Measurements from ENCODE around the gene DCST1.
"Not testable (repeated sequence)": the region's sequence is repeated elsewhere in the genome, so short reads cannot be mapped to it uniquely, and the experiment has no call there.

DCST1 gene, protein sequence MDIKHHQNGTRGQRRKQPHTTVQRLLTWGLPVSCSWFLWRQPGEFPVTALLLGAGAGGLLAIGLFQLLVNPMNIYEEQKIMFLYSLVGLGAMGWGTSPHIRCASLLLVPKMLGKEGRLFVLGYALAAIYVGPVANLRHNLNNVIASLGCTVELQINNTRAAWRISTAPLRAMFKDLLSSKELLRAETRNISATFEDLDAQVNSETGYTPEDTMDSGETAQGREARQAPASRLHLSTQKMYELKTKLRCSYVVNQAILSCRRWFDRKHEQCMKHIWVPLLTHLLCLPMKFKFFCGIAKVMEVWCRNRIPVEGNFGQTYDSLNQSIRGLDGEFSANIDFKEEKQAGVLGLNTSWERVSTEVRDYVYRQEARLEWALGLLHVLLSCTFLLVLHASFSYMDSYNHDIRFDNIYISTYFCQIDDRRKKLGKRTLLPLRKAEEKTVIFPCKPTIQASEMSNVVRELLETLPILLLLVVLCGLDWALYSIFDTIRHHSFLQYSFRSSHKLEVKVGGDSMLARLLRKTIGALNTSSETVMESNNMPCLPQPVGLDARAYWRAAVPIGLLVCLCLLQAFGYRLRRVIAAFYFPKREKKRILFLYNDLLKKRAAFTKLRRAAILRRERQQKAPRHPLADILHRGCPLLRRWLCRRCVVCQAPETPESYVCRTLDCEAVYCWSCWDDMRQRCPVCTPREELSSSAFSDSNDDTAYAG

DNA sequence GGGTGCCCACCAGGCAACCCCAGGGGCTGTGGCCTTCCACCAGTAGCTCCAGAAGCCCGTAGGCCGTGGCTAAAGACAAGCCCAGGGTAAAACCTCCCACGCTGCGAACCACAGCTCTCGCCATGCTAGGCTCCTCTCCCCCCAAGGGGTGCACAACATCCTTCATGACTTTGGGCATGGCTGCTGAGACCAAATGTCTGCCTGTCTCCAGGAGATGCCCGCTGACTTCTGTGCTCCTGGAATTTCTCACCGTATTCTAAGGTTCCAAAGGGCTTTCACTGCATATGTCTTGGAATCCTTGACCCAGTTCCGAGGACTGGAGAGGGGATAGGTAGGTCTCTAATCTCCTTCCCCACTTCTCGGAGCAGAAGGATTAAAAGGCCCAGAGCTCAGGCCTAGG is at the start of gene DCST1, which contains the start of gene DCST2:
TSS of gene DCST1 (plus strand) at position 301 of the 400 bp plus-strand sequence. CDS start 213 bp downstream, outside the sequence.
TSS of gene DCST2 (minus strand) at position 258 of the 400 bp plus-strand sequence. CDS start at position 178, 80 bp downstream.
- no peak for DNase-seq (ENCODE audit: low read depth in 1 of 2, low spot score in 1 of 2)

DNA sequence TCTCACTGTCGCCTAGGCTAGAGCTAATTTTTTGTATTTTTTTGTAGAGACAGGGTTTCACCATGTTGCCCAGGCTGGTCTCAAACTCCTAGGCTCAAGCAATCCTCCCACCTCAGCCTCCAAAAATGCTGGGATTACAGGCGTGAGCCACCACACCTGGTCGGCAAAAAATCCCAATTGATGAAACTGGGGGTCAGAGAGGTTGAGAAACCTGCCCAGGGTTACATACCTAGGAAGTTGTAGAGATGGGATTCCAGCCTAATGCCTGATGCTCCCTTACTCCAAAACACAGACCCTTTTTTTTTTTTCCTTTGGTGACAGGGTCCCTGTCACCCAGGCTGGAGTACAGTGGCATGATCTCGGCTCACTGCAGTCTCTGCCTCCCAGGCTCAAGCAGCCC is 46.9 kb upstream of the DCST1 start:
- not testable (repeated sequence) for DNase-seq (ENCODE audit: low read depth in 1 of 2, low spot score in 1 of 2)

DNA sequence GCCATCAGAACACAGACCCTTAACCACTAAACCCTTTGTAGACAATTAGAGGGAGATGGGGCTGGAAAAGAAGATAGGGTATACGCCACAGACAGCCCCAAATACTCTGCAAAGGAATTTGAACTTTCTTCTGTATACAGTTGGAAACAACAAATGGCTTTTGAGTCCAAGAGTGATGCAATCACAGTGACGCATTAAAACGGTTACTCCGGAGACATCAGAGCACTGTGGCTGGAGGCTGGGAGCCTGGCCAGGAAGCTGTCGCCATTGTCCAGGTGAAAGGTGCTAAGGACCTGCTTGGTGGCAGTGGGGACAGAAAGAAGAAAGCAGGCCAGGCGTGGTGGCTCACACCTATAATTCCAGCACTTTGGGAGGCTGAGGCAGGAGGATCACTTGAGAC is 46.3 kb upstream of the DCST1 start:
- no peak for DNase-seq (ENCODE audit: low read depth in 1 of 2, low spot score in 1 of 2)

DNA sequence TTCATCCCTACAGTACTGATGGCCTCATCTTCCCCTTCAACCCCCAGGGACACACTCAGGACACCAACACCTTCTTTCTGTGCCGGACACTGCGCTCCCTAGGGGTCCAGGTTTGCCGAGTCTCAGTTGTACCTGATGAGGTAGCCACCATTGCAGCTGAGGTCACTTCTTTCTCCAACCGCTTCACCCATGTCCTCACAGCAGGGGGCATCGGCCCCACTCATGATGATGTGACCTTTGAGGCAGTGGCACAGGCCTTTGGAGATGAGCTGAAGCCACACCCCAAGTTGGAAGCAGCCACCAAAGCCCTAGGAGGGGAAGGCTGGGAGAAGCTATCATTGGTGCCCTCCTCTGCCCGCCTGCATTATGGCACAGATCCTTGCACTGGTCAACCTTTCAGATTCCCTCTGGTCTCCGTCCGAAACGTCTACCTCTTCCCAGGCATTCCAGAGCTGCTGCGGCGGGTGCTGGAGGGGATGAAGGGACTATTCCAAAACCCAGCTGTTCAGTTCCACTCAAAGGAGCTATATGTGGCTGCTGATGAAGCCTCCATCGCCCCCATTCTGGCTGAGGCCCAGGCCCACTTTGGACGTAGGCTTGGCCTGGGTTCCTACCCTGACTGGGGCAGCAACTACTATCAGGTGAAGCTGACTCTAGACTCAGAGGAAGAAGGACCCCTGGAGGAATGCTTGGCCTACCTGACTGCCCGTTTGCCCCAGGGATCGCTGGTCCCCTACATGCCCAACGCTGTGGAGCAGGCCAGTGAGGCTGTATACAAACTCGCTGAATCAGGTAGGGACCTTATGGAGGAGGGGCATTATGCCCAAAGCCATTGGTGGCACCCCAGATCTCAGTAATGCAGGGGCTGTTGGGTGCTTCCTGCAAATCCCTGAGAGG is 45.3 kb upstream of the DCST1 start:
- no peak for DNase-seq (ENCODE audit: low read depth in 1 of 2, low spot score in 1 of 2)

DNA sequence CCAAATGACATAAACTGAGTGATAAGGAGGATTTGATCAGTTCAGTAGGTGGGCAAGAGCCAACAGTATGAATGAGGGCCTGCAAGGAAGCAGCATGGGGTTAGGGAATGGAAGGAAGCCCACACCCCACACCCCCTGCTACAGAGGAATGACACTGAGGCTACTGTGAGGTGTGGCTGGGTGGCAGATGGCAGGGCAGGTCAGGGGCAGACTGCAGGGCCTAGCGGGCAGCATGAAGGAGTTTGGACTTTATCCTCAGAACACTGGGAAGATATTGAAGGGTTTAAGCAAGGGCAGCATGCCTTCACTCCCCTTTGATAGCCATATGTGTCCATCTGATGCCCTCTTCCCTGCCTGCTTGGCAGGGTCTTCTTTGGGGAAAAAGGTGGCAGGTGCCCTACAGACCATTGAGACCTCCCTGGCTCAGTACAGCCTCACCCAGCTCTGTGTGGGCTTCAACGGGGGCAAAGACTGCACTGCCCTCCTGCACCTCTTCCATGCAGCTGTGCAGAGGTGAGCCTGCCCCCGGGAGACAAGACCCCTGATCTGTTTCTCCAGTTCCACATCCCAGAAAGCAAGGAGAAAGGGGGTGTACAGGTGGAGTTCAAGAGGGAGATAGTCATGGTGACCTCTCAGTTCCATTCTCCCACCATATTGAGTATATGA is 44.3 kb upstream of the DCST1 start:
- no peak for DNase-seq (ENCODE audit: low read depth in 1 of 2, low spot score in 1 of 2)

DNA sequence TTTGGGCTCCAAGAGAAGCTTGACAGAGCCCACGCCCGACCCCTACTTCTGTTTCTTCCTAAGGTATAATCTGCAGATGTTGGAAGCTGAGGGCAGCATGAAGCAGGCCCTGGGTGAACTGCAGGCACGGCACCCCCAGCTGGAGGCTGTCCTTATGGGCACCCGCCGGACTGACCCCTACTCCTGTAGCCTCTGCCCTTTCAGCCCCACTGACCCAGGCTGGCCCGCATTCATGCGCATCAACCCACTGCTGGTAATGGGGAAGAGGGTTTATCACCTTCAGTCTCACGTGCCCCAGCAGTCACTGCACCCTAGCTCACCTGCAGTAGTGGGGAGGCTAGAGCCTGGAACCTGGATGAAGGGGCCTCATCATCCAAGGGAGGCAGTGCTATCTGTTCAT is 43.3 kb upstream of the DCST1 start:
- DNase-seq (ENCODE audit: low read depth in 1 of 2, low spot score in 1 of 2): no peak

DNA sequence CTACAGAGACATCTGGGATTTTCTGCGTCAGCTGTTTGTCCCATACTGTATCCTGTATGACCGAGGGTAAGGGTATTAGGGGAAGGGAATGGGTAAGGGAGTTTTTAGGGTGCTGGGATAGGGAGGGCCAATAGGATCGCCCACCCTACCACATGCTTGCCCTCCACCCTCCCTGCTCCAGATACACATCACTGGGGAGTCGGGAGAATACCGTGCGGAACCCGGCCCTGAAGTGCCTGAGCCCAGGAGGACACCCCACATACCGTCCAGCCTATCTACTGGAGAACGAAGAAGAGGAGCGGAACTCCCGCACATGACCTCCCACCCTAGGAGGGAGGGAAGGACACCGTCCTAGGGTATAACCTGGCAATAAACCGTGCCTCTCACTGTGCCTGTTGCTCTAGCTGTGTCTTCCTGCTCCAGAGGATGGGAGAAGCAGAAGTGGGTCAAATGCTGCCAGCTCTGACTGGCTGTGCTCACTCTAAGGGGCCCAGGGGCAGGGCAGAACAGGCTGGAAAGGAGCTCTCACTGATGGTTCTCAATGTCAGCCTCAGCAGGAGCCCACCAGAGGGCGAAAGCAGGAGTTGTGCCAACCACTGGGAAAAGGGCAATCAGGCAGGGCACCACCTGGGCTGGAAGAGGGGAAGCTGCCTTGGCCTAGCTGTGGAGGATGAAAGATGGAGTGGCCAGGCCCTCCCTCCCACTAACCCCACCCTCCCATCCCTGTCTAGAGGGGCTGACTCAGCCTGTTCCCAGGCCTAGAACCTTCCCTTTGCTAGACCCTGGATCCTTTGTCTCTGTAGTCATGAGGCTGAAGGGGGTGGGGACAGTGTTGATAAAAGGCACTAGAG is 40.7 kb upstream of the DCST1 start:
- DNase-seq (ENCODE audit: low read depth in 1 of 2, low spot score in 1 of 2): no peak

DNA sequence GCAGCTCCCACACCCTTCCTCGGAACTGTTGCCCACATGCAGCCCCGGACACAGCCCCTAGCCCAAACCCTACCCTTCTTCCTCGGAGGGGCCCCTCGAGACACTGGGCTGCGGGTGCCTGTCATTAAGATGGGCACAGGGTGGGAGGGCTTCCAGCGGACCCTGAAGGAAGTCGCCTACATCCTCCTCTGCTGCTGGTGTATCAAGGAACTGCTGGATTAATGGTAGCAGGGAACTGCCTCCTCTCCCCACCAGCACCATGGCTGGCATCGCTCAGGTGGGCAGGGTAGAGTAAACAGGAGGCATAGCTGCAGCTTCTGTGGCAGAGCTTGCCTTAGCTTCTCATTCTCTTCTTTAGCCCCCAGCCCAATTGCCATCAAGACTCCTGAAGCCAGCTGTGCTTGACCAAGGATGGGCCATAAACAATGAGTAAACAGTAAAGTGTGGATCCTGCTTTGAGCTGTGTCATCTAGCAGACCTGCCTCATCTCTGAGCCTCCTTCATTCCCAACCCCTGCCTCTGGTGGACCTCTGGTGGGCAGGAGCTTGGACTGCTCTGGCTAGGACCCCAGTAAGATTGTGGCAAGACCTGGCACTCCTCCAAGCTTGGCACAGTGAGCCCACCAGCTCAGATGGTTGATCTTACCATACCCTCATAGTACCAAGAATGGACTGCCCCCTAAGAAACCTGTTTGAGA is 39.9 kb upstream of the DCST1 start, which contains the start of gene LENEP:
TSS of gene LENEP (plus strand) at position 15 of the 697 bp plus-strand sequence. CDS start at position 37, 22 bp downstream.
- DNase-seq (ENCODE audit: low read depth in 1 of 2, low spot score in 1 of 2): no peak

DNA sequence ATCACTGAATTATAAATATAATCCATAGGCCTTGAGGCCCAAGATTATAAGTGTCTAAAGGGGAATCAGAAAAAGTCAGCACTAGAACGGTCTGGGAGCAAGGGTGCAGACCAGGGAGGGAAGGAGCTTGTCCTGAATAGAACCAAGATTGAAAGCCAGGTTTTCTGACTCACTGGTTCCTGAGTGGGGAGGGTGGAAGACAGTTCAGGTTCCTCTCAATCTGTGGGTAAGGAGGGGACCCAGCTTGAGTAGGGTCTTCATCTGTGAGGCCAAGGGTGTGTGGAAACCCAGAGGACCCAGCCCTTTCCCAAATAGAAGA is 39.4 kb upstream of the DCST1 start:
- no peak for DNase-seq (ENCODE audit: low read depth in 1 of 2, low spot score in 1 of 2)

DNA sequence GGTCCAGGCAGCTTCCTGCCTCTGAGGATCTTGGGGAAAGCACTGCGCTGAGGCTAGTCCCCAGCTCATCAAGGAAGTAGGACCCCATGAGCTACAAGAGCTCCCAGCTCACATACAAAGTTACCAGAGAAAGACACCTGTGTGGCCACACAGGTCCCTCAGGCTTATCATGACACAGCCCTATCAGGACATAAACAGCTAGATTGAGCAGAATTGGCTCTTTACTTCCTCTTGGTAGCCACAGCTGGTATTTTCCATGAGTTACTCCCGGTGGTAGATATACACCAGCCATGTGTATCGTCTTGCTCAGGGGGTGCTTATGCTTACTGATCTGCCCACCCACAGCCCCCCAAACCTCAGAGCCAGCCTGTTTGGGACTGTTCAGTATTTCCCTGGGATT is 39.0 kb upstream of the DCST1 start:
- DNase-seq (ENCODE audit: low read depth in 1 of 2, low spot score in 1 of 2): no peak

DNA sequence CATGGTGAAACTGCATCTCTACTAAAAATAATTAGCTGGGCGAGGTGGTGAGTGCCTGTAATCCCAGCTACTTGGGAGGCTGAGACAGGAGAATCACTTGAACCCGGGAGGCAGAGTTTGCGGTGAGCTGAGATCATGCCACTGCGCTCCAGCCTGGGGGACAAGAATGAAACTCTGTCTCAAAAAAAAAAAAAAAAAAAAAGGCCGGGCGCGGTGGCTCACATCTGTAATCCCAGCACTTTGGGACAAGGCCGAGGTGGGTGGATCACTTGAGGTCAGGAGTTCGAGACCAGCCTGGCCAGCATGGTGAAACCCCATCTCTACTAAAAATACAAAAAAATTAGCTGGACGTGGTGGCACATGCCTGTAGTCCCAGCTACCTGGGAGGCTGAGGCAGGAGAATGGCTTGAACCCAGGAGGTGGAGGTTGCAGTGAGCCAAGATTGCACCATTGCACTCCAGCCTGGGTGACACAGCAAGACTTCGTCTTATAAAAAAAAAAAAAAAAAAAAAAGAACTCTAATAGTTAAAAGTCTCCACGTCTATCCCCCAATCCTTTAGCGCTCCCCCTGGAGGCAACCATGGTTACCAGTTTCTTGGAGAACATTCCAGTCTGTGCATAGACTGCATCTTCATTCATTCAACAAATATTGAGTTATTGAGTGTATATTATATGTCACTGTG is 38.2 kb upstream of the DCST1 start:
- not testable (repeated sequence) for DNase-seq (ENCODE audit: low read depth in 1 of 2, low spot score in 1 of 2)

DNA sequence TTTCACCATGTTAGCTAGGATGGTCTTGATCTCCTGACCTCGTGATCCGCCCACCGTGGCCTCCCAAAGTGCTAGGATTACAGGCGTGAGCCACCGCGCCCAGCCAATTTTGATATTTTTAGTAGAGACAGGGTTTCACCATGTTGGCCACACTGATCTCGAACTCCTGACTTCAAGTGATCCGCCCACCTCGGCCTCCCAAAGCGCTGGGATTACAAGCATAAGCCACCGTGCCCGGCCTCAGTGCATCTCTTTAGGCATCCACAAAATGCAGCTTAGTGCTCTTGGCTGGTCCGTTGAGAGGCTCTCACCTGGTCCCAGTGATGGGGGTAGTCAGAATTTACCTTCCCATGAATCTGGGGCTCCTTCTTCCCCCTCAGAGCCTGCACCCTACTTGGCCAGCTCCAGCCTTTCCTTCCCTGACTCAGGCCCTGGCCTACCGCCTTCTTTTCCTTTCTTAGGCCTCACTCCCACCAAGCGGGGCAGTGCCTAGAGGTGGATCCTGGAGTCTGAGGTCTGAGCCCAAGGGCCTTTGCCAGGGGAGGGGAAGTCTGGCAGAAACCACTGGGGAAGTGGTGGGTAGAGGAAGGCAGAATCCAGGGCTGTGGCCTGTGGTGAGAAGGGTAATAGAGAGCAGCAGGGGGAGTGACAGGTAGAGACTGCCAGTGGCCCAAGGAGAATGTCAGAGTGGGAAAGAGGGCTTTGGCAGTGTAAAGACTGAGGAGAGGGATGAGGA is 36.5 kb upstream of the DCST1 start:
- DNase-seq (ENCODE audit: low read depth in 1 of 2, low spot score in 1 of 2): no peak

DNA sequence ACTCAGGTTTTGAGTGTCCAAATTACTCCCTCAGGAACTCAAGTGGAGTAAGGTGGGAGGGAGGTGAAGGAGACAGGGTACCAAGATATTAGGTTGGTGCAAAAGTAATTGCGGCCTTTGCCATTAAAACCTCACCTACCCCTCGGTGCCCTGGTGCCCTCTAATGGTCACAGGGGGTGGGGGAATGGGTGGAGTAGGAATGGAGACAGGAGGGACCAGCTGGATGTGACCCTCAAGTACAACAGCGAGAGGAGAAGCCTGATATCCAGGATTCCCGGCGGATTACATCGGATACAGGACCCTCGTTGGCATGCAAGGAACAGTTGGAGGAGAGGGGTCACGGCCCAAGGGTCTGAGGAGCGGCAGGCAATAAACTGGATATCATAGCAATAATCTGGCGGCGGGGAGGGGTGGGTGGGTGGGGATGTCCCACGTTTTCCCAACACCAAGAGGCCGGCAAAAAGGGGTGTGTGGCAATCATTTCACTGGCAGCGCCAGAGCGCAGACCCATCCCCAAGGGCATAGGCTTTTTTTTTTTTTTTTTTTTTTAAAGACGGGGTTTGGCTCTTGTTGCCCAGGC is 35.3 kb upstream of the DCST1 start:
- DNase-seq (ENCODE audit: low read depth in 1 of 2, low spot score in 1 of 2): no peak

DNA sequence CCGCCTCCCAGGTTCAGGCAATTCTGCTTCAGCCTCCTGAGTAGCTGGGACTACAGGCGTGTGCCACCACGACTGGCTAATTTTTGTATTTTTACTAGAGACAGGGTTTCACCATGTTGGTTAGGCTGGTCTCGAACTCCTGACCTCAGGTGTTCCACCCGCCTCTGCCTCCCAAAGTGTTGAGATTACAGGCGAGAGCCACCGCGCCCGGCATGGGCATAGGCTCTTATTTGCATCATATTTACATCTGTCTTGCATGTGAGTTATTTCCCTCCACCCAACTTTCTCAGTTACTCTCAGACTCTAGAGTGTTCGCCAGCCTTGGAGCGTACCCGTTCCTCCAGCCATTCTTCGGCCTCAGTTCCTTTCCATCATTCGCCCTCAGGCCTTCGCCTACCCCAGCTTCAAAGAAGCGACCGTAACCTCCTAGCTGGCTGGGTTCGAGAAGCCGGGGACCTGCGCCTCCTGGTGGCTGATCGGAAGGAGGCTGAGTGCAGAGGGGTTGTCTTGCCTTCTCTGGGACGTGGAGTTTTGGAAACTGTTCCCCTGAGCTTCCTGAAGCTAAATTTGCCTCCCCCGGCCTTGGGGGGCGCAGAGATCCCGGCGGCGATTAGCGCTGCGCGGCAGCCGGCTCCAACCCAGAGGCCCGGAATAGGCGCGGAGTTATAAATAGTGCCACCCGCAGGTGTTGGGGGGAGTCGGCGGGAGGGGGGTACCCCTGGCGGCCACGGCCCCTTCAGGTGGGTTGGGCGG is 34.6 kb upstream of the DCST1 start:
- no peak for DNase-seq (ENCODE audit: low read depth in 1 of 2, low spot score in 1 of 2)

DNA sequence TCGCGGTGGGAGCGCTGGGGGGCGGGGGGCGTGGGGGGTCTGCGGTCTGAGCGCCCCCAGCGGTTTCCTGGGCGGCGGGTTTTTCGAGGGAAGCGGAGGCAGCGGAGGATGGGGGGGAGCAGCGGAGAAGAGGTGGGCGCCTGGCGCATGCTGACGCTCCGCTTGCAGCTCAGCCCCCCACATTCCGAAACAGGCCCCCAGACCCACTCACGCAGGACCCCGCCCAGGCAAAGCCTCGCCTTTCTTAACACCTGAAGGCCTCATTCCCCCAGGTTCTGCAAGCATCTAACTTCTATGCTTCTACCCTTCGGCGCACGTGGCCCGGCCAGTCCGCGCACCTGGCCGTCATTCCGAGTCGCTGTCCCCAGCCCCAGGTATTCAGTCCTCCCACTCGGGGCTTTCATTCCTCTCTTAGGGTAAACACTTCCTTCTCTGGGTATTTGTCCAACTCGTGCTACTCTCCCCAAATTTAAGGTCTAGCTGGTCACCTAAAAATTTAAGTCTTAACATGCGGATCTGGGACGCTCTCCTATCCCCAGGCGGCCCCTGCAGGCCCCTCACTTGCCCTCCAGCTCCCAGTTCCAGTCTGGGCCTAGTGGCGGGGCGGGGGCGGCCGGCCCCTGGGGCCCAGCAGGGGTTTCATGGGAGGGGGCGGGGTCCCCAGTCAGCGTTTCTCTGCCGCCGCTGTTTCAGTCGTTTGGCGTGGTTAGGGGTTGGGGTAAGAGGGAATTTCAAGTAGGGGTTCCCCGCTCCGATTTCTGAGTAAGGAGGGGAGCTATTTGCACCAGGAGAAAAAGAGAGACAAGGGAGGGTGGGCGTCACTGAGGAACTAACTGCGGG is 33.8 kb upstream of the DCST1 start:
- DNase-seq (ENCODE audit: low read depth in 1 of 2, low spot score in 1 of 2): no peak

DNA sequence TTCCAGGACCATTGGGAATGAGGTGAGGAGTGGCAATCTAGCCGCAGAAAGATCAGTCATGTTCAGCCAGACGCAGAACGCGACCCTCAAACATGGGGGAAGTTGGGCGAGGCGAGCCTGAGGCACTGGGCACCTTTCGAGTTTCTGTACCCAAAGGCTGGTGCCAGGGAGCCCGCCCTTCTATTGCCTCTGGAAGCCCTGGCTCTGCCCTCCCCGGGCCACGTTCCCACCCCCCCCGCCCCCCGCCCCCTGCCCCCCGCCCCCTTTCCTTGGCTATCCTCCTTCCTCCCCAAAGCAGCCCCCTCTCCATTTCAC is 33.3 kb upstream of the DCST1 start:
- no peak for DNase-seq (ENCODE audit: low read depth in 1 of 2, low spot score in 1 of 2)

Measured in activated T-helper 1 cell treated with anti-CD3 and anti-CD28 coated beads, Interleukin-2, amount 50 U/mL, for 16 hours (primary cell).